HepG2 (cell line): ENCODE data around the gene DNAJC21. TPM values are rescaled to one million over a fixed set of nuclear protein-coding genes. Genes with fewer than 3 reads are reported as not detected.

Experiments used
- ATAC-seq: fragments of 200-7000 bp; cut with Tn5 transposase; 3 replicates; pipeline ENCODE4 v1.9.1; 2020; ENCODE audit warnings: mild to moderate bottlenecking, moderate library complexity
- BruUV-seq: library from RNA; stranded (reverse); fragments of 400-500 nt; replicated peaks from 2 replicates; lab custom pipeline; 2021; lab: Mats Ljungman, UMichigan
- CTCF ChIA-PET: fragments of 300-600 bp; formaldehyde crosslinking; extraction: SDS; loops from one replicate; lab custom pipeline; 2021; ENCODE audit warnings: low total read pairs, inconsistent platforms, low intra/inter-chr PET ratio; lab: Yijun Ruan, JAX
- POLR2A ChIA-PET: fragments of 350-600 bp; sonication (Branson Sonifier 250); formaldehyde crosslinking; loops from one replicate; lab custom pipeline; 2020; ENCODE audit warnings: antibody characterized with exemption, inconsistent platforms; lab: Yijun Ruan, JAX
- DNase-seq: peaks from one replicate; pipeline ENCODE4 v3.0.0-alpha.2; 2015; ENCODE audit warnings: low spot score
- FAIRE-seq: peaks from 3 replicates; lab custom pipeline; 2011; peaks lifted over from hg19 to GRCh38; lab: Jason Lieb, UNC
- H2AFZ ChIP-seq: one replicate; pipeline ENCODE4 v1.6.1; 2011; ENCODE audit warnings: low read length, inconsistent platforms
- H3K27ac ChIP-seq: fragments of 300-600 bp; 3 replicates; pipeline ENCODE4 v1.8.0; 2011; ENCODE audit warnings: mixed run types, mild to moderate bottlenecking, mixed read lengths, low read length, inconsistent platforms; ENCODE audit not compliant: insufficient read depth; ENCODE audit errors: extremely low read length
- H3K27me3 ChIP-seq, 2 experiments: fragments of 200-600 bp in 1 of 2; 2 replicates in 1 of 2; 3 replicates in 1 of 2; pipeline versions ENCODE4 v1.6.0 to v1.8.0; 2011; ENCODE audit warnings: low read length in 2 of 2, mild to moderate bottlenecking in 2 of 2, moderate library complexity in 2 of 2, inconsistent platforms in 1 of 2; ENCODE audit not compliant: insufficient read depth in 2 of 2, control insufficient read depth in 1 of 2
- H3K36me3 ChIP-seq, 2 experiments: fragments of 200-600 bp in 1 of 2; replicated peaks in 1 of 2; 2 replicates in 1 of 2; 3 replicates in 1 of 2; pipeline versions ENCODE4 v1.5.1 to v1.8.0; 2011; ENCODE audit warnings: low read length in 2 of 2, inconsistent platforms in 1 of 2; ENCODE audit not compliant: insufficient read depth in 2 of 2, control insufficient read depth in 1 of 2
- H3K4me1 ChIP-seq: 2 replicates; pipeline ENCODE4 v1.5.1; 2012; ENCODE audit warnings: low read length, inconsistent platforms; ENCODE audit not compliant: insufficient read depth
- H3K4me2 ChIP-seq: 2 replicates; pipeline ENCODE4 v1.6.0; 2011; ENCODE audit warnings: low read depth, low read length, inconsistent platforms
- H3K4me3 ChIP-seq, 3 experiments: fragments of 200-600 bp in 1 of 3; sonication (generic), shearing (Covaris generic) in 1 of 3; replicated peaks in 1 of 3; 2 replicates each; pipeline ENCODE4 v1.5.1; 2011 to 2016; ENCODE audit warnings: low read length in 3 of 3, inconsistent platforms in 2 of 3, low read depth in 2 of 3, mild to moderate bottlenecking in 2 of 3, control low read depth in 1 of 3, mixed read lengths in 1 of 3; ENCODE audit not compliant: insufficient read depth in 1 of 3
- H3K79me2 ChIP-seq: one replicate; pipeline ENCODE4 v1.6.1; 2011; ENCODE audit warnings: low read length, inconsistent platforms; ENCODE audit not compliant: insufficient read depth
- H3K9ac ChIP-seq: 2 replicates; pipeline ENCODE4 v1.6.0; 2011; ENCODE audit warnings: mild to moderate bottlenecking, low read depth, low read length, inconsistent platforms; ENCODE audit not compliant: insufficient read depth
- H3K9me3 ChIP-seq: 2 replicates; pipeline ENCODE4 v1.5.1; 2012; ENCODE audit warnings: mild to moderate bottlenecking, low read length
- H4K20me1 ChIP-seq: 2 replicates; pipeline ENCODE4 v1.6.0; 2011; ENCODE audit warnings: inconsistent platforms, mild to moderate bottlenecking, low read length, moderate library complexity; ENCODE audit not compliant: insufficient read depth
- KDM5B ChIP-seq: sonication (generic); formaldehyde crosslinking; IDR thresholded peaks from 2 replicates; pipeline ENCODE4 v1.4.0; 2020; ENCODE audit warnings: missing genetic modification reagents, mild to moderate bottlenecking, borderline replicate concordance
- ZFX ChIP-seq: sonication (generic); formaldehyde crosslinking; IDR thresholded peaks from 2 replicates; pipeline ENCODE4 v1.4.0; 2020; ENCODE audit warnings: mild to moderate bottlenecking, low read depth, missing genetic modification reagents, moderate library complexity
- ZNF333 ChIP-seq: sonication (generic); formaldehyde crosslinking; IDR thresholded peaks from 2 replicates; pipeline ENCODE4 v1.4.0; 2020; ENCODE audit warnings: mild to moderate bottlenecking, missing genetic modification reagents, borderline replicate concordance
- WGBS: methylation state at CpG from one replicate; pipeline ENCODE4 v1.1.6; 2017; ENCODE audit warnings: low lambda C conversion rate; 5-methylcytosine and 5-hydroxymethylcytosine counted together
- in situ Hi-C: cut with HindIII; loops from 2 replicates; pipeline ENCODE4 v1.10.0; 2017; ENCODE audit warnings: low pct_unique_long_range_greater_than_20kb; ENCODE audit not compliant: extremely low pct_ligation_motif_present
- intact Hi-C: fragments of 100-400 bp; cut with micrococcal nuclease; formaldehyde crosslinking; loops from one replicate; pipeline ENCODE4 v1.10.0; 2022; ENCODE audit not compliant: unreplicated experiment
- polyA plus RNA-seq, 8 experiments: library from polyadenylated mRNA; depleted of rRNA in 3 of 8; stranded (reverse) in 7 of 8; unstranded in 1 of 8; fragments of >200 nt; fragmentation: Illumina TruSeq in 4 of 8; extraction: Trizol in 4 of 8; gene quantifications; 2 replicates each; pipeline versions ENCODE4 v1.2.1 to v1.2.3, GENCODE V29; 2011 to 2016; ENCODE audit warnings: low read depth in 4 of 8, missing spikeins in 1 of 8, mixed read lengths in 1 of 8; ENCODE audit not compliant: insufficient read depth in 1 of 8
- total RNA-seq, 5 experiments: library from RNA; depleted of rRNA; stranded (reverse); fragments of >200 nt; fragmentation: Illumina TruSeq; extraction: Trizol; gene quantifications; 2 replicates each; pipeline ENCODE4 v1.2.3, GENCODE V29; 2016; ENCODE audit warnings: low read depth in 1 of 5
- TF ChIP-seq, protein P1 (sequence below): sonication (generic); formaldehyde crosslinking; IDR thresholded peaks from 2 replicates; pipeline ENCODE4 v1.5.1; 2020; ENCODE audit warnings: mild to moderate bottlenecking, missing genetic modification reagents, borderline replicate concordance
- TF ChIP-seq, protein P2 (sequence below): IDR thresholded peaks from 2 replicates; pipeline ENCODE4 v1.6.1; 2016; ENCODE audit warnings: missing biosample characterization, missing genetic modification reagents, low read depth
- TF ChIP-seq, protein P3 (sequence below): sonication (generic); formaldehyde crosslinking; IDR thresholded peaks from 2 replicates; pipeline ENCODE4 v1.4.0; 2020; ENCODE audit warnings: missing genetic modification reagents
- TF ChIP-seq, protein P4 (sequence below): sonication (generic); formaldehyde crosslinking; IDR thresholded peaks from 2 replicates; pipeline ENCODE4 v1.4.0; 2020; ENCODE audit warnings: missing genetic modification reagents
- TF ChIP-seq, protein P5 (sequence below): sonication (generic); formaldehyde crosslinking; IDR thresholded peaks from 2 replicates; pipeline ENCODE4 v1.4.0; 2020; ENCODE audit warnings: mild to moderate bottlenecking, missing genetic modification reagents

The DNAJC21 gene
- total and polyA plus RNA-seq, 2 of the 13 experiments (the other 11 are each of a cell fraction or from before 2014, with no cell fraction given), result 10.9 to 41.6 TPM

DNA sequence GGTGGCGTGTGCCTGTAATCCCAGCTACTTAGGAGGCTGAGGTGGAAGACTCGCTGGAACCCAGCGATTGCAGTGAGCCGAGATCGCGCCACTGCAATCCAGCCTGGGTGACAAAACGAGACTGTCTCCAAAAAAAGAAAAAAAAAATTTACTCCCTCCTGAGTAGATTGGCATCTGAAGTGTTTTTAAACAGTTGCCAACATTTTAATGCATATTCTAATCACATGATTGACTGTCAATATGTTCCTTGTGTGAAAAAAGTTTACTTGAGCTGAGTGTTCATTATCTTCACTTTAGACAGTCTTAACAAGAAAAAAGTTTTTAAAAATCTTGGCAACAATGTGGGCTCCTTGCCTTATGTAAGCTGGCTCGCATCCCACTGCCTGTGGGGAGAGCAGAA, 64.6 kb downstream of the DNAJC21 start (continued):
- TF ChIP-seq, protein P1, sequence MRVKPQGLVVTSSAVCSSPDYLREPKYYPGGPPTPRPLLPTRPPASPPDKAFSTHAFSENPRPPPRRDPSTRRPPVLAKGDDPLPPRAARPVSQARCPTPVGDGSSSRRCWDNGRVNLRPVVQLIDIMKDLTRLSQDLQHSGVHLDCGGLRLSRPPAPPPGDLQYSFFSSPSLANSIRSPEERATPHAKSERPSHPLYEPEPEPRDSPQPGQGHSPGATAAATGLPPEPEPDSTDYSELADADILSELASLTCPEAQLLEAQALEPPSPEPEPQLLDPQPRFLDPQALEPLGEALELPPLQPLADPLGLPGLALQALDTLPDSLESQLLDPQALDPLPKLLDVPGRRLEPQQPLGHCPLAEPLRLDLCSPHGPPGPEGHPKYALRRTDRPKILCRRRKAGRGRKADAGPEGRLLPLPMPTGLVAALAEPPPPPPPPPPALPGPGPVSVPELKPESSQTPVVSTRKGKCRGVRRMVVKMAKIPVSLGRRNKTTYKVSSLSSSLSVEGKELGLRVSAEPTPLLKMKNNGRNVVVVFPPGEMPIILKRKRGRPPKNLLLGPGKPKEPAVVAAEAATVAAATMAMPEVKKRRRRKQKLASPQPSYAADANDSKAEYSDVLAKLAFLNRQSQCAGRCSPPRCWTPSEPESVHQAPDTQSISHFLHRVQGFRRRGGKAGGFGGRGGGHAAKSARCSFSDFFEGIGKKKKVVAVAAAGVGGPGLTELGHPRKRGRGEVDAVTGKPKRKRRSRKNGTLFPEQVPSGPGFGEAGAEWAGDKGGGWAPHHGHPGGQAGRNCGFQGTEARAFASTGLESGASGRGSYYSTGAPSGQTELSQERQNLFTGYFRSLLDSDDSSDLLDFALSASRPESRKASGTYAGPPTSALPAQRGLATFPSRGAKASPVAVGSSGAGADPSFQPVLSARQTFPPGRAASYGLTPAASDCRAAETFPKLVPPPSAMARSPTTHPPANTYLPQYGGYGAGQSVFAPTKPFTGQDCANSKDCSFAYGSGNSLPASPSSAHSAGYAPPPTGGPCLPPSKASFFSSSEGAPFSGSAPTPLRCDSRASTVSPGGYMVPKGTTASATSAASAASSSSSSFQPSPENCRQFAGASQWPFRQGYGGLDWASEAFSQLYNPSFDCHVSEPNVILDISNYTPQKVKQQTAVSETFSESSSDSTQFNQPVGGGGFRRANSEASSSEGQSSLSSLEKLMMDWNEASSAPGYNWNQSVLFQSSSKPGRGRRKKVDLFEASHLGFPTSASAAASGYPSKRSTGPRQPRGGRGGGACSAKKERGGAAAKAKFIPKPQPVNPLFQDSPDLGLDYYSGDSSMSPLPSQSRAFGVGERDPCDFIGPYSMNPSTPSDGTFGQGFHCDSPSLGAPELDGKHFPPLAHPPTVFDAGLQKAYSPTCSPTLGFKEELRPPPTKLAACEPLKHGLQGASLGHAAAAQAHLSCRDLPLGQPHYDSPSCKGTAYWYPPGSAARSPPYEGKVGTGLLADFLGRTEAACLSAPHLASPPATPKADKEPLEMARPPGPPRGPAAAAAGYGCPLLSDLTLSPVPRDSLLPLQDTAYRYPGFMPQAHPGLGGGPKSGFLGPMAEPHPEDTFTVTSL (CRISPR knock-in tag), result no peak
- no peak for TF ChIP-seq ZNF333 (CRISPR knock-in tag)

DNA sequence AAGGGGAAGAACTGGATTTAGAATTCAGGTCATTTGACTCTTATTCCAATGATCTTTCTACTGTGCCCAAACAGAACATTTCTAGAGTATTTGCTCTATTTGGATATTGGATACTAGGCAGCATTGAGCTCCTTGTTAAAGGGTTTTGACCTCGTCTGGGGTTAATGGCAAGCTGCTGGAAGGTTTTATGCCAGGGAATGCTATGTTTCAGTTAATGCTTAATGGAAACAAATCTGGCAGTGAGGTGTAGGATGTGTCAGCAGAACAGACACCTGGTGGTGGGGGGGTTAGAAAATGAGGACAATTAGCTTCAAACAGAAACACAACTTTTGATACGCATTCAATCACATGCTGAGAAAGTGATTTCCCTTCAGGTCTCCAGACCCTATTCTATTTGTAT, 66.9 kb downstream of the DNAJC21 start:
- Histone ChIP-seq H3K9ac (no peak overlapping the region), H2AFZ (no peak overlapping the region), H3K27me3 (no peaks in the 10 kb centered on the region), H3K79me2 (no peaks in the 10 kb centered on the region), H4K20me1 (no peaks in the 10 kb centered on the region), H3K4me3 (no peak overlapping the region), H3K36me3 (no peaks in the 10 kb centered on the region), H3K9me3 (no peaks in the 10 kb centered on the region), H3K4me2 (no peak overlapping the region), H3K4me1 (no peaks in the 10 kb centered on the region), H3K27ac (no peak overlapping the region)
- DNase-seq, result no peak
- intact Hi-C loops, result no loop called here
- no TSS peak for BruUV-seq
- FAIRE-seq, result no peak
- WGBS, result 65% methylated on average over 2 of the region's 2 CpGs
- in situ Hi-C loops, result no loop called here
- ChIA-PET POLR2A (no interaction called here), CTCF (no interaction called here)
- ATAC-seq, result no peak
- no peak for TF ChIP-seq ZFX (CRISPR knock-in tag)
- no peak for TF ChIP-seq KDM5B (CRISPR knock-in tag)
- TF ChIP-seq, protein P2, sequence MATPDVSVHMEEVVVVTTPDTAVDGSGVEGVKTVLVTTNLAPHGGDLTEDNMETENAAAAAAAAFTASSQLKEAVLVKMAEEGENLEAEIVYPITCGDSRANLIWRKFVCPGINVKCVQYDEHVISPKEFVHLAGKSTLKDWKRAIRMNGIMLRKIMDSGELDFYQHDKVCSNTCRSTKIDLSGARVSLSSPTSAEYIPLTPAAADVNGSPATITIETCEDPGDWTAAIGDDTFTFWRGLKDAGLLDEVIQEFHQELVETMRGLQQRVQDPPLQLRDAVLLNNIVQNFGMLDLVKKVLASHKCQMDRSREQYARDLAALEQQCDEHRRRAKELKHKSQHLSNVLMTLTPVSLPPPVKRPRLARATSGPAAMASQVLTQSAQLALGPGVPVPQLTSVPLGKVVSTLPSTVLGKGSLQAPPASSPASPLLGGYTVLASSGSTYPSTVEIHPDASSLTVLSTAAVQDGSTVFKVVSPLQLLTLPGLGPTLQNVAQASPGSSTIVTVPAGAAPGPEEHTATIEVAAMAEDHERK, result no peak
- TF ChIP-seq, protein P3, sequence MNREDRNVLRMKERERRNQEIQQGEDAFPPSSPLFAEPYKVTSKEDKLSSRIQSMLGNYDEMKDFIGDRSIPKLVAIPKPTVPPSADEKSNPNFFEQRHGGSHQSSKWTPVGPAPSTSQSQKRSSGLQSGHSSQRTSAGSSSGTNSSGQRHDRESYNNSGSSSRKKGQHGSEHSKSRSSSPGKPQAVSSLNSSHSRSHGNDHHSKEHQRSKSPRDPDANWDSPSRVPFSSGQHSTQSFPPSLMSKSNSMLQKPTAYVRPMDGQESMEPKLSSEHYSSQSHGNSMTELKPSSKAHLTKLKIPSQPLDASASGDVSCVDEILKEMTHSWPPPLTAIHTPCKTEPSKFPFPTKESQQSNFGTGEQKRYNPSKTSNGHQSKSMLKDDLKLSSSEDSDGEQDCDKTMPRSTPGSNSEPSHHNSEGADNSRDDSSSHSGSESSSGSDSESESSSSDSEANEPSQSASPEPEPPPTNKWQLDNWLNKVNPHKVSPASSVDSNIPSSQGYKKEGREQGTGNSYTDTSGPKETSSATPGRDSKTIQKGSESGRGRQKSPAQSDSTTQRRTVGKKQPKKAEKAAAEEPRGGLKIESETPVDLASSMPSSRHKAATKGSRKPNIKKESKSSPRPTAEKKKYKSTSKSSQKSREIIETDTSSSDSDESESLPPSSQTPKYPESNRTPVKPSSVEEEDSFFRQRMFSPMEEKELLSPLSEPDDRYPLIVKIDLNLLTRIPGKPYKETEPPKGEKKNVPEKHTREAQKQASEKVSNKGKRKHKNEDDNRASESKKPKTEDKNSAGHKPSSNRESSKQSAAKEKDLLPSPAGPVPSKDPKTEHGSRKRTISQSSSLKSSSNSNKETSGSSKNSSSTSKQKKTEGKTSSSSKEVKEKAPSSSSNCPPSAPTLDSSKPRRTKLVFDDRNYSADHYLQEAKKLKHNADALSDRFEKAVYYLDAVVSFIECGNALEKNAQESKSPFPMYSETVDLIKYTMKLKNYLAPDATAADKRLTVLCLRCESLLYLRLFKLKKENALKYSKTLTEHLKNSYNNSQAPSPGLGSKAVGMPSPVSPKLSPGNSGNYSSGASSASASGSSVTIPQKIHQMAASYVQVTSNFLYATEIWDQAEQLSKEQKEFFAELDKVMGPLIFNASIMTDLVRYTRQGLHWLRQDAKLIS (CRISPR knock-in tag), result no peak
- TF ChIP-seq, protein P4, sequence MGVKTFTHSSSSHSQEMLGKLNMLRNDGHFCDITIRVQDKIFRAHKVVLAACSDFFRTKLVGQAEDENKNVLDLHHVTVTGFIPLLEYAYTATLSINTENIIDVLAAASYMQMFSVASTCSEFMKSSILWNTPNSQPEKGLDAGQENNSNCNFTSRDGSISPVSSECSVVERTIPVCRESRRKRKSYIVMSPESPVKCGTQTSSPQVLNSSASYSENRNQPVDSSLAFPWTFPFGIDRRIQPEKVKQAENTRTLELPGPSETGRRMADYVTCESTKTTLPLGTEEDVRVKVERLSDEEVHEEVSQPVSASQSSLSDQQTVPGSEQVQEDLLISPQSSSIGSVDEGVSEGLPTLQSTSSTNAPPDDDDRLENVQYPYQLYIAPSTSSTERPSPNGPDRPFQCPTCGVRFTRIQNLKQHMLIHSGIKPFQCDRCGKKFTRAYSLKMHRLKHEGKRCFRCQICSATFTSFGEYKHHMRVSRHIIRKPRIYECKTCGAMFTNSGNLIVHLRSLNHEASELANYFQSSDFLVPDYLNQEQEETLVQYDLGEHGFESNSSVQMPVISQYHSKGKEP (CRISPR knock-in tag), result no peak
- TF ChIP-seq, protein P5, sequence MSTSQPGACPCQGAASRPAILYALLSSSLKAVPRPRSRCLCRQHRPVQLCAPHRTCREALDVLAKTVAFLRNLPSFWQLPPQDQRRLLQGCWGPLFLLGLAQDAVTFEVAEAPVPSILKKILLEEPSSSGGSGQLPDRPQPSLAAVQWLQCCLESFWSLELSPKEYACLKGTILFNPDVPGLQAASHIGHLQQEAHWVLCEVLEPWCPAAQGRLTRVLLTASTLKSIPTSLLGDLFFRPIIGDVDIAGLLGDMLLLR (CRISPR knock-in tag), result no peak
